Mesendoderm (in vitro differentiated cells): Measurements from ENCODE around the gene EVI5.
"Not testable (repeated sequence)": the region's sequence is repeated elsewhere in the genome, so short reads cannot be mapped to it uniquely, and the experiment has no call there.

Experiments
- DNase-seq: peaks from one replicate; pipeline ENCODE4 v3.0.0; 2013
- H2AK5ac ChIP-seq: 2 replicates; pipeline ENCODE4 v1.6.1; 2013; ENCODE audit warnings: low read length, inconsistent platforms
- H2BK120ac ChIP-seq: 2 replicates; pipeline ENCODE4 v1.6.1; 2013; ENCODE audit warnings: low read depth, mild to moderate bottlenecking, low read length, moderate library complexity, mixed read lengths
- H2BK15ac ChIP-seq: replicated peaks from 2 replicates; pipeline ENCODE4 v1.6.1; 2013; ENCODE audit warnings: low read depth, mild to moderate bottlenecking, moderate library complexity
- H2BK5ac ChIP-seq: 2 replicates; pipeline ENCODE4 v1.6.1; 2013; ENCODE audit warnings: low read length, inconsistent platforms
- H3K18ac ChIP-seq: 2 replicates; pipeline ENCODE4 v1.6.1; 2013; ENCODE audit warnings: mild to moderate bottlenecking, low read length, mixed read lengths
- H3K23ac ChIP-seq: one replicate; pipeline ENCODE4 v1.6.1; 2013; ENCODE audit warnings: low read length
- H3K27ac ChIP-seq: 2 replicates; pipeline ENCODE4 v1.5.1; 2013; ENCODE audit warnings: low read depth, mild to moderate bottlenecking, inconsistent platforms, low read length, moderate library complexity
- H3K27me3 ChIP-seq: 2 replicates; pipeline ENCODE4 v1.6.1; 2013; ENCODE audit warnings: low read length, control low read depth, mild to moderate bottlenecking, inconsistent platforms; ENCODE audit not compliant: insufficient read depth, poor library complexity
- H3K36me3 ChIP-seq: 2 replicates; pipeline ENCODE4 v1.6.1; 2013; ENCODE audit warnings: low read length, inconsistent platforms; ENCODE audit not compliant: control insufficient read depth, insufficient read depth
- H3K4ac ChIP-seq: one replicate; pipeline ENCODE4 v1.6.1; 2013; ENCODE audit warnings: low read depth, mild to moderate bottlenecking, low read length, moderate library complexity
- H3K4me1 ChIP-seq: 2 replicates; pipeline ENCODE4 v1.6.1; 2013; ENCODE audit warnings: low read depth, low read length, inconsistent platforms; ENCODE audit not compliant: control insufficient read depth
- H3K4me2 ChIP-seq: 2 replicates; pipeline ENCODE4 v1.6.1; 2013; ENCODE audit warnings: low read length
- H3K4me3 ChIP-seq: 2 replicates; pipeline ENCODE4 v1.5.1; 2013; ENCODE audit warnings: mild to moderate bottlenecking, low read length
- H3K56ac ChIP-seq: one replicate; pipeline ENCODE4 v1.6.1; 2013; ENCODE audit warnings: low read length
- H3K79me1 ChIP-seq: 2 replicates; pipeline ENCODE4 v1.6.1; 2013; ENCODE audit warnings: low read length, inconsistent platforms
- H3K79me2 ChIP-seq: 2 replicates; pipeline ENCODE4 v1.6.1; 2013; ENCODE audit warnings: mild to moderate bottlenecking, low read length; ENCODE audit not compliant: control insufficient read depth, insufficient read depth
- H3K9ac ChIP-seq: 2 replicates; pipeline ENCODE4 v1.6.1; 2013; ENCODE audit warnings: low read length, inconsistent platforms
- H4K5ac ChIP-seq: one replicate; pipeline ENCODE4 v1.6.1; 2013; ENCODE audit warnings: low read length
- H4K8ac ChIP-seq: one replicate; pipeline ENCODE4 v1.6.1; 2013; ENCODE audit warnings: low read depth, mild to moderate bottlenecking, control low read depth, low read length, moderate library complexity
- WGBS: extraction: QIAGEN DNeasy Blood & Tissue Kit; methylation state at CpG from one replicate; pipeline ENCODE4 v1.1.7; 2013; ENCODE audit warnings: low lambda C conversion rate, missing lambda C conversion rate; ENCODE audit not compliant: insufficient coverage; ENCODE audit errors: extremely low coverage; 5-methylcytosine and 5-hydroxymethylcytosine counted together

The EVI5 gene

DNA sequence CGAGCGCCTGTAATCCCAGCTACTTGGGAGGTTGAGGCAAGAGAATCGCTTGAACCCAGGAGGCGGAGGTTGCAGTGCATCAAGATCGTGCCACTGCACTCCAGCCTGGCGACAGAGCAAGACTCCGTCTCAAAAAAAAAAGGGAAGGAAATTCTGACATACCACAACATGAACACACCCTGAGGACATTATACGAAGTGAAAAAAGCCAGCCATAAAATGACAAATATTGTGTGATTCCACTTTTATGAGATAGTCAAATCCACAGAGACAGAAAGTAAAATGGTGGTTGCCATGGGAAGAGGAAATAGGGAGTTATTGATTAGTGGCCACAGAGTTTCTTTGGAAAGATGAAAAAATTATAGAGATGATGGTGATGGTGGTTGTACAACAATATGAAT lies 41.7 kb downstream of the EVI5 start:
- H2BK120ac ChIP-seq: no peak overlapping the region
- peaks cover 4% of the 10 kb centered on the region for H3K79me2 ChIP-seq
- no peak overlapping the region for H3K56ac ChIP-seq
- H3K27ac ChIP-seq: no peak overlapping the region
- peaks cover 4% of the 10 kb centered on the region for H3K79me1 ChIP-seq
- no peak overlapping the region for H2AK5ac ChIP-seq
- no peak overlapping the region for H3K9ac ChIP-seq
- no peak overlapping the region for H3K23ac ChIP-seq
- no peak overlapping the region for H4K5ac ChIP-seq
- no peaks in the 10 kb centered on the region for H3K27me3 ChIP-seq
- DNase-seq: no peak
- H3K4ac ChIP-seq: no peak overlapping the region
- no CpG with 5 or more reads among the region's 8 CpGs for WGBS
- H4K8ac ChIP-seq: no peak overlapping the region
- H3K18ac ChIP-seq: no peak overlapping the region
- no peaks in the 10 kb centered on the region for H3K4me1 ChIP-seq
- H2BK5ac ChIP-seq: no peak overlapping the region
- no peak overlapping the region for H3K4me2 ChIP-seq
- H3K4me3 ChIP-seq: no peak overlapping the region
- no peak overlapping the region for H2BK15ac ChIP-seq
- no peaks in the 10 kb centered on the region for H3K36me3 ChIP-seq

DNA sequence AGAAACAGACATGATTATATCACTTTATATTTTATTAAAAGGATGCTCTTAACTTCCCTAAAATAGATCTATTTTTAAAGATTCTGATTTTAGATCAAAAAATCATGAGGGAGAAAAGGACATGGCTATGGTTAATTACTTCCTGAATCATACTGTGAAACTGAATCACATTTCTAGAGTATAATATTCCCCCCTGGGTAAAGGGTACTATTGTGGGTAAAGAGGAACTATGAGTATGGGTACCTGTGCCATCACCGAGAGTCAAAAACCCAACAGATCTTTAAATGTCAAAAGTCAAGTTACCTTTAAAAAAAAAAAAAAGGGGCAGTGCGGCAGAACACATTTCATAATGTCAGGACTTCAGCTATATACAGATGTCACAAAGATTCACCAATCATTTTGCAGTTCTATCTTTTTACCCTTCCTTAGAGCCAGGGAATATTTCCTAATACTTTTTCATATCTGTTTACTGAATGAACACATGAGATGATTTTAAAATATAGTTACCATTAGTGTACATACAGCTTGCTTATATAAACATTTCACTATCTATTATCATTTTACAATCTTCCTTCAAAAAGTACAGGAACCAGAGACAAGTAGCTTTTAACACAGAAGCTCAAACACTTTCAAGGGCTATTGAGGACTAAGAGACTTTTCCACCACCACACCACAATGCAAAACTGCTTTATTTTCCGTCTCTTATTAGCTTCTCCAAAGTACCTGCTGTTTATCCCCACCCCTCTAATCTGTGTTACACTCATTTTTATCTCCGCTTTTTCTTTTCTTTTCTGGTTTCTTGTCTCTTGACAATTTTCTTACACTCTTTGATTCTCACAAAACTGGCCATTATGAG lies 45.0 kb downstream of the EVI5 start:
- Histone ChIP-seq H3K9ac (no peak overlapping the region), H3K79me1 (peaks cover 2% of the 10 kb centered on the region), H3K4me3 (no peak overlapping the region), H3K18ac (no peak overlapping the region), H2BK120ac (no peak overlapping the region), H3K27me3 (no peaks in the 10 kb centered on the region), H3K36me3 (no peaks in the 10 kb centered on the region), H3K4me1 (no peaks in the 10 kb centered on the region), H4K5ac (no peak overlapping the region), H3K27ac (no peak overlapping the region), H3K23ac (no peak overlapping the region), H2BK5ac (no peak overlapping the region), H3K56ac (no peak overlapping the region), H3K4ac (no peak overlapping the region), H2BK15ac (no peak overlapping the region), H4K8ac (no peak overlapping the region), H3K4me2 (no peak overlapping the region), H3K79me2 (no peaks in the 10 kb centered on the region), H2AK5ac (no peak overlapping the region)
- DNase-seq: no peak
- WGBS: no CpG with 5 or more reads among the region's 4 CpGs

DNA sequence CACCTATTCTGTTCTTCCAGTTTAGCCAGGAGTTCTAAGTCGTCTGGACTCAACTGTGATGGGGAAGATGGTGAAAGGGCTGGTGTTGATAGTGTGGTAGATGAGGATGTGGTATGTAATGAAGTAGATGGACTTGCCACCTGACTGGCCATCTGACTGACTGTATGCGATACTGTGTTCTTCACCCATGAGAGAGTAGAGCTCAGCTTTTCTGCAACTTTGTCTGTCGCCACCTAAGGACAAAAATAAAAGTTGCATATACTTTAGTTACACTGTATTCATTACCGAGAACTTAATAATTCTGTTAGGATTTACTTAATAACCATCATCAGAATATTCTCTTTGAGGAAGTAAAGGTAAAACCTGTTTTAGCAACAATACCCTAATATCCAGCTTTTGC lies 48.5 kb downstream of the EVI5 start:
- WGBS: no CpG with 5 or more reads among the region's 4 CpGs
- H3K79me1 ChIP-seq: peaks cover 2% of the 10 kb centered on the region
- peak; percentile 51 for DNase-seq
- no peak overlapping the region for H4K5ac ChIP-seq
- no peaks in the 10 kb centered on the region for H3K4me1 ChIP-seq
- H3K4me3 ChIP-seq: no peak overlapping the region
- no peak overlapping the region for H3K4ac ChIP-seq
- H3K23ac ChIP-seq: no peak overlapping the region
- H3K79me2 ChIP-seq: no peaks in the 10 kb centered on the region
- H2BK120ac ChIP-seq: no peak overlapping the region
- H3K56ac ChIP-seq: no peak overlapping the region
- no peaks in the 10 kb centered on the region for H3K36me3 ChIP-seq
- no peak overlapping the region for H3K18ac ChIP-seq
- no peak overlapping the region for H3K4me2 ChIP-seq
- no peak overlapping the region for H2AK5ac ChIP-seq
- no peak overlapping the region for H4K8ac ChIP-seq
- no peaks in the 10 kb centered on the region for H3K27me3 ChIP-seq
- H3K9ac ChIP-seq: no peak overlapping the region
- no peak overlapping the region for H2BK5ac ChIP-seq
- H3K27ac ChIP-seq: no peak overlapping the region
- H2BK15ac ChIP-seq: no peak overlapping the region

DNA sequence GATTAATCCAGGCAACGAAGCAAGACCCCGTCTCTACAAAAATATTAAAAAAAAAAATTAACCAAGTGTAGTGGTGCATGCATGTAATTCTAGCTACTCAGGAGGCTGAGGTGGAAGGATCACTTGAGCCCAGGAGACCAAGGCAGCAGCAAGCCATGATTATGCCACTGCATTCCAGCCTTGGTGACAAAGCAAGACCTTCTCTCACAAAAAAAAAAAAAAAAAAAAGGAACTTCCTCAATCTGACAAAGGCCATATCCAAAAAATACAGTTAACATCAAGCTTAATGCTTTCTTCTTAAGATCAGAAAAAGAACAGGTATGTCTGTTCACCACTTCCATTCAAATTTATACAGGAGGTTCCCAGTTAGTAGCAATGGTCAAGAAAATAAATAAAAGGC lies 54.4 kb downstream of the EVI5 start:
- Histone ChIP-seq H3K18ac (no peak overlapping the region), H2BK120ac (no peak overlapping the region), H4K5ac (no peak overlapping the region), H3K4me2 (no peak overlapping the region), H3K27me3 (no peaks in the 10 kb centered on the region), H2BK15ac (no peak overlapping the region), H2AK5ac (no peak overlapping the region), H3K36me3 (no peaks in the 10 kb centered on the region), H3K4me1 (no peaks in the 10 kb centered on the region), H3K79me2 (no peaks in the 10 kb centered on the region), H2BK5ac (no peak overlapping the region), H3K56ac (no peak overlapping the region), H3K9ac (no peak overlapping the region), H3K27ac (no peak overlapping the region), H3K4me3 (no peak overlapping the region), H3K4ac (no peak overlapping the region), H3K23ac (no peak overlapping the region), H3K79me1 (no peaks in the 10 kb centered on the region), H4K8ac (no peak overlapping the region)
- WGBS: no CpG with 5 or more reads among the region's 2 CpGs
- no peak for DNase-seq

DNA sequence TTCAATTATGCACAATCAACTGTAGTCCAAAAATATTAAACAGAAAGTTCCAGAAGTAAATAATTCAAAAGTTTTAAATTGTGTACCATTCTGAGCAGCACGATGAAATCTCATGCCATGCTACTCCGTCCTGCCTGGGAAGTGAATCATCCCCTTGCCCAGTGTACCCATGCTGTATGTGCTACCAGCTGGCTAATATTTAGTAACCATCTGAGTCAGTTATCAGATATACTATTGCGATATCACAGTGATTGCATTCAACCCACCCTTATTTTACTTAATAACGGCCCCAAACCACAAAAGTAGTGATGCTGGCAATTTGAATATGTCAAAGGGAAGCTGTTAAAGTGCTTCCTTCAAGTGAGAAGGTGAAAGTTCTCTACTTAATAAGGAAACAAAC lies 56.2 kb downstream of the EVI5 start:
- Histone ChIP-seq H3K56ac (no peak overlapping the region), H3K18ac (no peak overlapping the region), H3K9ac (no peak overlapping the region), H3K4me2 (no peak overlapping the region), H3K79me1 (no peaks in the 10 kb centered on the region), H4K8ac (no peak overlapping the region), H2BK120ac (no peak overlapping the region), H3K27ac (no peak overlapping the region), H3K4me1 (no peaks in the 10 kb centered on the region), H3K4me3 (no peak overlapping the region), H3K36me3 (no peaks in the 10 kb centered on the region), H2BK15ac (no peak overlapping the region), H2BK5ac (no peak overlapping the region), H4K5ac (no peak overlapping the region), H3K4ac (no peak overlapping the region), H3K79me2 (no peaks in the 10 kb centered on the region), H2AK5ac (no peak overlapping the region), H3K27me3 (no peaks in the 10 kb centered on the region), H3K23ac (no peak overlapping the region)
- no CpG with 5 or more reads among the region's 4 CpGs for WGBS
- no peak for DNase-seq

DNA sequence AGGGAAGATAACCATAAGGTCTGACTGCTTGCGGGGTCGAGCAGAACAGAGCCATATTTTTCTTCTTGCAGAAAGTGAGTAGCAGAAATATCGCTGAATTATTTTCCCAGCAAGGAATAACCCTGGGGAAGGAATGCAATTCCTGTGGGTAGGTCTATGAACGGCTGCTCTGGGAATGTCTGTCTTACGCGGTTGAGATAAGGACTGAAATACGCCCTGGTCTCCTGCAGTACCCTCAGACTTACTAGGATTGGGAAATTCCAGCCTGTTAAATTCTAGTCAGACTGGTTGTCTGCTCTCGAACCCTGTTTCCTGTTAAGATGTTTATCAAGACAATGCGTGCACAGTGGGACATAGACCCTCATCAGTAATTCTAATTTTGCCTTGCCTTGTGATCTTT lies 61.2 kb downstream of the EVI5 start:
- H3K4me1 ChIP-seq, H3K27ac ChIP-seq, H3K27me3 ChIP-seq, H2BK15ac ChIP-seq, H4K5ac ChIP-seq, H2BK5ac ChIP-seq, H3K4me2 ChIP-seq, H3K9ac ChIP-seq, H3K79me1 ChIP-seq, H4K8ac ChIP-seq, H2AK5ac ChIP-seq, H3K36me3 ChIP-seq, H3K56ac ChIP-seq, H3K4me3 ChIP-seq, H3K23ac ChIP-seq, H3K4ac ChIP-seq, DNase-seq, H3K18ac ChIP-seq, H2BK120ac ChIP-seq, H3K79me2 ChIP-seq: not testable (repeated sequence)
- no CpG with 5 or more reads among the region's 9 CpGs for WGBS
